HG03342 (cell line): ENCODE measurements around the gene TMEM97.
"Not testable (repeated sequence)": the region's sequence is repeated elsewhere in the genome, so short reads cannot be mapped to it uniquely, and the experiment has no call there.

ENCODE experiments used
- ATAC-seq: cut with Tn5 transposase; IDR thresholded peaks from one replicate; pipeline ENCODE4 v1.9.1; 2021; ENCODE audit warnings: mild to moderate bottlenecking, moderate library complexity; ENCODE audit not compliant: unreplicated experiment

TMEM97 gene

GRCh38 chr17:28335959-28336871 lies 17.2 kb downstream of the TMEM97 start:
- no peak for ATAC-seq

- no peak for ATAC-seq
Measured at GRCh38 chr17:28338056-28338768, 19.2 kb downstream of the TMEM97 start.

GRCh38 chr17:28338769-28339212 lies 19.8 kb downstream of the TMEM97 start:
- ATAC-seq = not testable (repeated sequence)

GRCh38 chr17:28339431-28339830 lies 20.4 kb downstream of the TMEM97 start:
- ATAC-seq = no peak

GRCh38 chr17:28340374-28340773 lies 21.4 kb downstream of the TMEM97 start:
- ATAC-seq = no peak

GRCh38 chr17:28341516-28341915 lies 22.5 kb downstream of the TMEM97 start:
- no peak for ATAC-seq

GRCh38 chr17:28342313-28342712 lies 23.3 kb downstream of the TMEM97 start:
- no peak for ATAC-seq

- ATAC-seq = no peak
Measured at GRCh38 chr17:28343491-28343932, 24.5 kb downstream of the TMEM97 start.

- ATAC-seq = no peak
Measured at GRCh38 chr17:28344011-28344410, 25.0 kb downstream of the TMEM97 start.

GRCh38 chr17:28344435-28344901 lies 25.5 kb downstream of the TMEM97 start:
- ATAC-seq = no peak

- ATAC-seq = no peak
Measured at GRCh38 chr17:28345419-28346198, 26.6 kb downstream of the TMEM97 start.

- ATAC-seq = no peak
Measured at GRCh38 chr17:28346199-28346580, 27.2 kb downstream of the TMEM97 start.

- no peak for ATAC-seq
Measured at GRCh38 chr17:28346746-28347246, 27.8 kb downstream of the TMEM97 start.

GRCh38 chr17:28347261-28347891 lies 28.4 kb downstream of the TMEM97 start:
- no peak for ATAC-seq

- no peak for ATAC-seq
Measured at GRCh38 chr17:28348979-28349378, 30.0 kb downstream of the TMEM97 start.

GRCh38 chr17:28350271-28350670 lies 31.3 kb downstream of the TMEM97 start:
- ATAC-seq = no peak

GRCh38 chr17:28357061-28357900 lies 38.3 kb downstream of the TMEM97 start, which contains the start of gene POLDIP2:
TSS of gene POLDIP2 (minus strand) at chr17:28357527. CDS start at chr17:28357448, 79 bp downstream.
- ATAC-seq = peak; percentile 95

- no peak for ATAC-seq
Measured at GRCh38 chr17:28357901-28358197, 38.8 kb downstream of the TMEM97 start.

GRCh38 chr17:28363186-28363585 lies 44.2 kb downstream of the TMEM97 start:
- ATAC-seq = no peak
